Measurements from ENCODE around the gene TNS4. TPM values are rescaled to one million over a fixed set of nuclear protein-coding genes. Genes with fewer than 3 reads are reported as not detected.

The TNS4 gene
- polyA plus RNA-seq, 3 donors: 0.01 to 0.19 TPM; not detected in 1

DNA sequence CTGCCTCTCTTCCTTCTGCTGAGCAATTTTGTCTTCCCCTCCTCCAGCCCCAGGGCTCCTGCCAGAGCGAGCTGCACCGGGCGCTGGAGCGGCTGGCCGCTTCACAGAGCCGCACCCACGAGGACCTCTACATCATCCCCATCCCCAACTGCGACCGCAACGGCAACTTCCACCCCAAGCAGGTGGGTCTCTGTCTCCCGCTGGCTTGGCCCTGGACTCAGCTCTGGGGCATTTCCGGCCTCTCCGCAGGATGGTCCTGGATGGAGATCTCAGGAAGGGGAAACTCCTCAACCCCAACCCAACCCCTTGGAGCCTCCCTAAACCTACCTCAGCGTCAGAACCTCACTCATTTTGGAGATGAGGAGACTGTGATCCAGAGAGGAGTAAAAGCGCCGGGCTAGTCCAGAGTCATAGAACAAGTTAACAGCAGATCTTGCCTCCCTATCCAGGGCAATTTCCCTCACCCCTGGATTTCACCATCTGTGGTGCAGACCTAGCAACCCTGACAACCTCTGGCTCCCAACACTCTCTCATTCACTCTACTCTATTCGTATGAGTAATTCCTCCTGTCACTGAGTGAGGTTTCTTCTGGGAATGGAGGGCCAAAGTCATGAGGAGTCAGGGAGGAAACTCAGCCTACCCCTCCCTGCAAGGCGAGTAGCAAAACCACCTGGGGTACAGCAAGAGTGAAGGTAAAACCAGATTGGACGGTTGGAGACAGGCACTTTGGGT, 47.4 kb downstream of the TNS4 start:
- no peak overlapping the region for H3K27ac ChIP-seq (ENCODE audit: low read depth, low read length)
- 68 to 79% (median 75%) methylated on average over 19 of the region's 19 CpGs for WGBS, 3 donors

DNA sequence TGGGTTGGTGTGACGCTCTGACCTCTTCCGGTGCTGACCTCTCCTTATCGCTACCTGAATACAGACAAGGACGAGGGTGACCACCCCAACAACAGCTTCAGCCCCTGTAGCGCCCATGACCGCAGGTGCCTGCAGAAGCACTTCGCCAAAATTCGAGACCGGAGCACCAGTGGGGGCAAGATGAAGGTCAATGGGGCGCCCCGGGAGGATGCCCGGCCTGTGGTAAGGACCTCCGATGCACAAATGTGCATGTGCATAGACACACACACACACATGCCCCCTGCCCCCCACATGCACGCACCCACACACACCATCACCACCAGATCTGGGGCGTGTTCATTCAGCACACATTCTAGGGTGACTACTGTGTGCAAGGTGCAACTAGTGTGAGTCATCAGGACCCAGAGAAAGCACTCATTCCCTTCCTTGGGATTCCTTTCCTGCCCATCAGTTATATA, 48.5 kb downstream of the TNS4 start:
- 70 to 79% (median 77%) methylated on average over 14 to 15 of the region's 15 CpGs for WGBS, 3 donors
- H3K27ac ChIP-seq (ENCODE audit: low read depth, low read length): no peak overlapping the region

DNA sequence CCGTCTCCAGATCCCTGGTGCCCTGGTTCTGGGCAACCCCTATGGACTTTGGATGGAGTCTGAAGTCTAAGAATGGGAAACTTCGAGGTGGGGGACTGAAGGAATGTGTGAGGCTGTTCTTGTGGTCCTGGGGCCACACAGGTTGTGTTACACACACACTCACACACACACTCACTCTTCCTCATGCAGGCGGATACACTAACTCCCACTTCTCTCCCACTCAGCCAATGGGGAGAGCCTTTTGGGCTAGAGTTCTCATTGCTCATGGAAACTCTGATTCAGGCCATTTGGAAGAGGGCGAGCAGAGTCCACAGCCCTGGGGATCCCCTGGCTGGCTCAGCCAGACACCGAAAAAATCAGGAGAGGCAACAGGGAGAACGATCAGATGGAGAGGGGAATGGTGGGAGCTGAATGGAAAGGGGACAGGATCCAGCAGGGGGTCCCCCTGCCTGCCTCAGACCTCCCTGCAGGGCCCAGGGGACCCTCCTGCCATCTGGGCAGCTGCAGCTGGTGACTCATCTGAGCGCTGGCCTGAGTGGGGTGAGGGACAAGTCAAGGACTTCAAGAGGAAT, 49.1 kb downstream of the TNS4 start:
- WGBS, 3 donors: 41 to 60% (median 42%) methylated on average over 7 of the region's 7 CpGs
- H3K27ac ChIP-seq (ENCODE audit: low read depth, low read length): no peak overlapping the region

DNA sequence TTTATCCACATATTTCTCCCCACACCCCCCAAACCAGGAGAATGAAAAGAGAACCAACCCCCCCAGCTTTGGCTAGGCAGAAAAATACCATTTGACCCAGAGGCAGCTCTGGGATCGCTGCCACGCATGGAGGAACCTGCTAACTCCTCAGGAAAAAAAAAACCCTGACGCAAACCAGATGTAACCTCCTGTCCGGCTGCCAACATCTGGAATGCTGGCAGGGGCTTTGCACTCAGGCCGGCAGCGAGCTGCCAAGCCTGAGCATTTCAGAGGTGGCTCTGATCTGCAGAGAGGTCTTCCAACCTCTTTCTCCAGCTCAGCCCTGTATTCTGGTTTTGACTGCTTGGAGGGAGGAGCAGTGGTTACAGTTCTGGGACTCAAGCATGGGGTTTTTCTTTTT, 50.0 kb downstream of the TNS4 start:
- 26 to 50% (median 27%) methylated on average over 6 of the region's 6 CpGs for WGBS, 3 donors
- H3K27ac ChIP-seq (ENCODE audit: low read depth, low read length): no peak overlapping the region

DNA sequence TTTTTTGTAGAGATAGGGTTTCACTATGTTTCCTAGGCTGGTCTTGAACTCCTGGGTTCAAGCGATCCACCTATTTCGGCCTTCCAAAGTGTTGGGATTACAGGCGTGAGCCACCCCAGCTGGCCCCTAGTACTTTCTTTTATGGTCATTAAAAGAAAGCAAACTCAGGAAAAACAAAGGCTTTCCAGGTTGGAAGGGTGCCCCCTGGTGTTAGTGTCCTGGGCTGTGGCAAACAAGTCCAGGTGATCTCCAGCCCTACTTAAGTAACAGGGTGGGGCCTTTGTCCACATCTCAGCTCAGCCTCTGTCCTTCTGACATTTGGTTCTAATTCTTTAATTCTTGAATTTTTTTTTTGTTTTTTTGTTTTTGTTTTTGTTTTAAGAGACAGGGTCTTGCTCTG, 51.2 kb downstream of the TNS4 start:
- no peak overlapping the region for H3K27ac ChIP-seq (ENCODE audit: low read depth, low read length)
- 79 to 83% (median 80%) methylated on average over 3 of the region's 3 CpGs for WGBS, 3 donors

DNA sequence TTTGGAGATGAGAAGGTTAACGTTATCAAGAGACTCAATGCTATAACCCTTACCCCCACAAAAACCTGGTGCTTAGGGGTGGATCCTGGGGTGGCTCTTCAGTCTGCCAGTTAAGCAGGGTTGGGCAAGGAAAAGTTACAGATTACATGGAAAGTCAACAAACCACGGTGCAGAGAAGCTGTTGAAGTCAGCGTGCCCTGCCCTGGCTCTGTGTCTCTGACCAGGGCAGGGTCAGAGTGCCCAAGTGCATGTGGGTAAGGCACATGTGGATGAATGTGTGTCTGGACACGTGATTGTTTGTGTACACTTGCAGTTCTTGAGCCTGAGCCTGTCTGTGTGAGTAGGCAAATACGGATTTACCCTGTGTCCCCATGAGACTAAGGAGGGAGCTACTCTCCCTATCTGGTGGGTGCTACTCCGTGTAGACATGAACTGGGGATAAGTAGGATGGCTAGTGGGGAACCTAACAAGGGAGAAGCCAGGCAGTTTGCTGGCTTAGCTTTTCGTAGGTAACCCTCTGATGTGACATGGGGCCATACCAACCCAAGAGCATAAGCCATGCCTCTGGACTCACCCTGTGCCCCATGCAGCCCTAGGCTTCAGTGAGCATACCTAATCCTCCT, 52.7 kb downstream of the TNS4 start:
- WGBS, 3 donors: 23 to 35% (median 28%) methylated on average over 7 of the region's 7 CpGs
- peak overlapping the region; percentile 74 for H3K27ac ChIP-seq (ENCODE audit: low read depth, low read length)

DNA sequence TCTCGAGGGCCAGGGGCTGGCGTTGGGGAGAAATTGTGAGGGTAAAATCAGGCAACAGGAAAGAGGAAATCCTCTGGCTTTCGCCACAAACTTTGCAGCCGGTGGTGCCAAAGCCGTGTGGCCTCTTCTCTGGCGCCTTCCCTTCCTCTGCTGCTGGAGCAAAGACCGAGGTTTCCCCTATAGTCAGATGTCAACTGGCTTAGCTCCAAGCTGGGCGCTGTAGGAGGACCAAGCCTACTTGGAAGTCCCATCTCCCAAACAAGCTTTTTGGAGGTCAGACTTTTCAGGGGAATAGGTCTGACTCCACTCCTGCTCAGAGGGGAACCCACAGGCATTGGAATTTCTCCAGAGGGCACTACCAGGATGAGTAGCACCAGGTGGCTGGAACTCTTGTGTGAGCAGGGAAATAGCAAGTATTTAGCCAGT, 53.2 kb downstream of the TNS4 start:
- H3K27ac ChIP-seq (ENCODE audit: low read depth, low read length): peak overlapping the region; percentile 74
- 3 to 55% (median 4%) methylated on average over 8 of the region's 8 CpGs for WGBS, 3 donors

DNA sequence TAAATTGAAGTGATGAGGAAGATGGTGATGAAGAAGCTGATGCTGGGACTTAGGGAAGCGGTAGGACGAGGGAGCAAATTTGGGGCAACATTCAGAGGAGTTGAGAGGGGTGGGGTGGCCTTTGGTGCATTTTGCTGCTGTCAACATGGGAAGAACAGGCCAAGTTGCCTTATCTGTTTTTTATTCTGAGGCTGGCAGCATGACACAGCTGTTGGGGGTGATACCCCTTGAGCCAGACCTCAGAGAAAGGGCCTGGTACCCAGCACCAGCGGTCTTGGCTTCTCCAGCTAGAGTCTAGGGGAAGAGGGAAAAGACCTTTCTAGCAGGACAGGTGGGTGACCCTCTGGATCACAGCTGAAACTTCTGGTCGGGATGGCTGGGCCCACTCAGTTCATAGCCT, 53.6 kb downstream of the TNS4 start:
- 40 to 89% (median 41%) methylated on average over 4 of the region's 4 CpGs for WGBS, 3 donors
- peak overlapping the region; percentile 74 for H3K27ac ChIP-seq (ENCODE audit: low read depth, low read length)

DNA sequence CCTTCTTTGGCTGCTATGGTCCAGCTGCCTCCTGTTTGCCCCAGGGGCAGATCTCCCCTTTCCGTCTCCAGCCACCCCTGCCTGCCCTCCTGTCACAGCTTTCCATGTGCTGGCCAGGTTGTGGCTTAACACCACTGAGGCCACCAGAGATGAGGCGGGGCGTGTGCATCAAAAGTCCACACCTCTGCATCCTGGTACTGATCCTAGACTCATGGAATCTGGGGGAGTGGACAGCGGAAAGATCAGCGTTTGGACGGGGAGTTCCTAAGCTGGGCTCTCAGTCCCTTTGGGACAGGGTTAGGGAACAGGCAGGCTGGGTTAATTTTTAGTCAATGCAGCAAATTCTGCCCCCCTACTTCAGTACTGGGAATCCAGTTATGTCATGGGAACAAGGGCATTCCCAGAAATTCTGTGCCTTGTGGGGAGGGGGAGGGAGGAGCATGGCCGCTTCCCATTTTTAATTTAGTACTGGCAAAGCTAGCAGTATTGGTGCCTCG, 54.2 kb downstream of the TNS4 start:
- peak overlapping the region; percentile 74 for H3K27ac ChIP-seq (ENCODE audit: low read depth, low read length)
- 29 to 64% (median 40%) methylated on average over 8 of the region's 8 CpGs for WGBS, 3 donors

DNA sequence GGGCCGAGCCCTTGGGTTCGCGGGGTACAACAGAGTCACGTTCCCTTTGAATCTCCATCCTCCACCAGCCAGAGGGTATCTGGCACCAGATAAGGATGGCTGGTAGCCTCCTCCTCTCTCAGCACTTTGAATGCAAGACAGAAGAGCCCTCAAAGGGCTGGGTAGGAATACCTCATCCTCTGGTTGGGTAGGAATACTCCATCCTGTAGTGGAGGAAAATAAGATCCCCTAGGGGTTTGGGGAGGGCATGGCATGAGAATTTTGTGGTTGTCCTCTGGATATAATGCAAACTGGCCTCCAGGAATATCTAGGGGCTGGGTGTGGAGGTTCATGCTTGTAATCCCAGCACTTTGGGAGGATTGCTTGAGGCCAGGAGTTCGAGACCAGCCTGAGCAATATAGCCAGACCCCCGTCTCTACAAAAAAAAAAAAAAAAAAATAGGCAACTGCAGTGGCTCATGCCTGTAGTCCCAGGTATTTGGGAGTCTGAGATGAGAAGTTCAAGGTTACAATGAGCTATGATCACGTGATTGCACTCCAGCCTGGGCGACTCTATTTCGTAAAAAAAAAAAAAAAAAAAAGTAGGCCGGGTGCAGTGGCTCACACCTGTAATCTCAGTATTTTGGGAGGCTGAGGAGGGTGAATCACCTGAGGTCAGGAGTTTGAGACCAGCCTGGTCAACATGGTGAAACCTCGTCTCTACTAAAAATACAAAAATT, 55.5 kb downstream of the TNS4 start:
- no peak overlapping the region for H3K27ac ChIP-seq (ENCODE audit: low read depth, low read length)
- 46 to 68% (median 49%) methylated on average over 11 of the region's 11 CpGs for WGBS, 3 donors

DNA sequence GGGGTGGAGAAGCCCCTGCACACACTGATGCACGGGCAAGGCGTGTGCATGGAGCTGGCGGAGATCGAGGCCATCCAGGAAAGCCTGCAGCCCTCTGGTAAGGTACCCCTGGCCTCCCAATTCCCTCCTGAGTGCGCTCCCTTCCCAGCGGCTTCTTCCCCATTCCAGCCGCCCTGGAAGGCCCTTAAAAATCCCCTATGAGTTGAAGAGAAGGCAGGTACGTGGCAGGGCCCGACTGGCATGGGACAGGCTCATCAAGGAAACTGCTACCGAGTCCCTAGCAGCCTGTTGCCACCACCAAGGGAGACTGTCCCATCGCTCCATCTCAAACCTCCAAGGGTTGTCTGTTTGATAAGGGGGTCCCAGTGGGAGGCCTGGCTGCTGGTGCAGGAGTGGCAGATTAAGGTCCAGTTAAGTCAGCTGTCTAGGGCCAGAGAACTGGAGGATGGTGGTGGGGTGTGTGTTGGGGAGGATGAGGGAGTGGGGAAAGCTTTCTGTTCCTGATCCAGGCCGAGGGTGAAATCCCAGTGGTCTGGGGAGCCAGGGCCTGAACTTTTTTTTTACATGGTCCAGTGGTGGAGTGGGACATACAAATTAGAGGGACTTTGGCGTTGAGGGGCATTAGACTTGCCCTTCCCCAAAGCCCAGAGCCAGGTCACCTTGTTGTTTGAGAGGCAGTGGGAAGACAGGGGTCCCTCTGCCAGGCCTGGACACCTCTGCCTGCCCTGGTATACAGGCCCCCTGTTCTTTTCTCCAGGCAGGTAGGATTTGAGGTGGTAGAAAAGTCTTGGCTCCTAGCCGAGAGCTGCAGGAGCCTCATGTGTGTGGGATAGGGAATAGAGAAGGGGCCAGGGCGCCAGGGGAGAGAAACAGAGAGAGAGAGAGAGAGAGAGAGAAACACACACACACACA, 57.2 kb downstream of the TNS4 start:
- WGBS, 3 donors: 14 to 24% (median 17%) methylated on average over 15 of the region's 15 CpGs
- peak overlapping the region; percentile 86 for H3K27ac ChIP-seq (ENCODE audit: low read depth, low read length)

DNA sequence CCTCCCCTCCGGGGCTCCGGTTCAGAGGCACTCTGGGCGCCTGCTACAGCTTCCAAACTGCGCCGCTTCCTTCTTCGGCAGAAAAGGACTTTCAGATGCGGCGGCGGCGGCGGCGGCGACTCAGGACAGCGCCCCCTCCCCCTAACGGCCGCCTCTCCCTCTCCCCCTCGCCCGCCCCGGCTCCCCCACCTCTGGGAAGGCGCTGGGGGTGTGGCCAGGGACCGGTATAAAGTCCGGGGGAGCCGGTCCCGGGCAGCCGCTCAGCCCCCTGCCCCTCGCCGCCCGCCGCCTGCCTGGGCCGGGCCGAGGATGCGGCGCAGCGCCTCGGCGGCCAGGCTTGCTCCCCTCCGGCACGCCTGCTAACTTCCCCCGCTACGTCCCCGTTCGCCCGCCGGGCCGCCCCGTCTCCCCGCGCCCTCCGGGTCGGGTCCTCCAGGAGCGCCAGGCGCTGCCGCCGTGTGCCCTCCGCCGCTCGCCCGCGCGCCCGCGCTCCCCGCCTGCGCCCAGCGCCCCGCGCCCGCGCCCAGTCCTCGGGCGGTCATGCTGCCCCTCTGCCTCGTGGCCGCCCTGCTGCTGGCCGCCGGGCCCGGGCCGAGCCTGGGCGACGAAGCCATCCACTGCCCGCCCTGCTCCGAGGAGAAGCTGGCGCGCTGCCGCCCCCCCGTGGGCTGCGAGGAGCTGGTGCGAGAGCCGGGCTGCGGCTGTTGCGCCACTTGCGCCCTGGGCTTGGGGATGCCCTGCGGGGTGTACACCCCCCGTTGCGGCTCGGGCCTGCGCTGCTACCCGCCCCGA, 58.0 kb downstream of the TNS4 start, which contains the start of gene IGFBP4:
Gene IGFBP4 (plus strand): TSS at position 255 of the 792 bp plus-strand sequence. CDS start 286 bp downstream, at position 541.
- WGBS, 3 donors: 1% methylated on average over 55 to 98 of the region's 98 CpGs
- H3K27ac ChIP-seq (ENCODE audit: low read depth, low read length): peak within 1 kb of the TSS; percentile 86

DNA sequence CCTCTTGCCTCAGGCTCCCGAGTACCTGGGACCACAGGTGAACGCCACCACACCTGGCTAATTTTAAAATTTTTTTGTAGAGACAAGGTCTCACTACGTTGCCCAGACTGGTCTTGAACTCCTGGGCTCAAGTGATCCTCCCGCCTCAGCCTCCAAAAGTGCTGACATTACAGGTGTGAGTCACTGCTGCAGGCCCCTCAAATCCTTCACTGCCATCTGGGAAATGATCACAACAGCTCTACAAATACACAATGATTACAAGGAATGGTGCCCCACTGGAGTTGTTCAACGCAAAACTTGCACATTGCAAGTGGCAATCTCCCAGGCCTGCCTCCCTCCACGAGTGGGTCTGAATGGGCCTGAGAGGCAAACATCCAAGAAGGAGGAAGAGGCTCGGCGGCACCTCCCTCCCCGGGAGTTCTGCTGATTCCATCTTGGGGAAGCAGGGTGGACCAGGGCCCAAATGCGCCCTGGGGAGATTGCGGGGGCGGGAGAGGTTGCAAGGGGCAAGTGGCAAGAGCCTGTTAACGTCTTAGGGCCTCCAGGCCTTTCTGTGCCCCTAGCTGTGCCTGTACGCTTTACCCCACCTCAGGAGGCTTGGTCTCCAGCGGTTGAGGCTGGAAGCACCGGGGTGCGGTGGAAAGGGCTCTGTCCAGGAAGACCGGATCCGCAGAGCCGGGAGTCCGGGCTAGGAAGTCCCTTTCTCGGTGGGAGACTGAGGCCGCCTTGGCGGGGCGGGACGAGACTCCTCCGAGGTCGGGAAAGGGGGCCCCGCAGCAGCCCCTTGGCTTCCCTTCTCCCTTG, 58.8 kb downstream of the TNS4 start:
- no peak overlapping the region for H3K27ac ChIP-seq (ENCODE audit: low read depth, low read length)
- 22 to 55% (median 26%) methylated on average over 26 to 29 of the region's 29 CpGs for WGBS, 3 donors

DNA sequence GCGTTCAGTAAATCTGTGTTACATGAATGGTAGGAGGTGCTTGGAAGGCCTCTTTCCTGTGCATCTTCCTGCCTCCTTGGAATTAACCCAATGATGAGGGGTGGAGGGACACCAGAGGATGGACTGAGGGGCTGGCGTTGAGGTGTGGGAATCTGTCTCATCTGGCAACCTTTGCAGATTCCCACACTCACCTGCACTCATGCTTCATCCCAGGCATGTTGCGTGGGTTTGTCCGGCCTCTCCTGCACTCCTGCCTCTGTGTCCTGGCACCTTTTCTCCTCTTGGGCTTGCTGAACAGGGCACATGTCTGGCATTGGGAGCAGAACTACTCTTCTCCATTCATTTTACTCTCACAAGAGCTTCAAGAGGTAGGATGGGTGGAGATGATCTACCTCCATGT, 61.3 kb downstream of the TNS4 start:
- 75 to 81% (median 78%) methylated on average over 4 of the region's 4 CpGs for WGBS, 3 donors
- no peak overlapping the region for H3K27ac ChIP-seq (ENCODE audit: low read depth, low read length)

DNA sequence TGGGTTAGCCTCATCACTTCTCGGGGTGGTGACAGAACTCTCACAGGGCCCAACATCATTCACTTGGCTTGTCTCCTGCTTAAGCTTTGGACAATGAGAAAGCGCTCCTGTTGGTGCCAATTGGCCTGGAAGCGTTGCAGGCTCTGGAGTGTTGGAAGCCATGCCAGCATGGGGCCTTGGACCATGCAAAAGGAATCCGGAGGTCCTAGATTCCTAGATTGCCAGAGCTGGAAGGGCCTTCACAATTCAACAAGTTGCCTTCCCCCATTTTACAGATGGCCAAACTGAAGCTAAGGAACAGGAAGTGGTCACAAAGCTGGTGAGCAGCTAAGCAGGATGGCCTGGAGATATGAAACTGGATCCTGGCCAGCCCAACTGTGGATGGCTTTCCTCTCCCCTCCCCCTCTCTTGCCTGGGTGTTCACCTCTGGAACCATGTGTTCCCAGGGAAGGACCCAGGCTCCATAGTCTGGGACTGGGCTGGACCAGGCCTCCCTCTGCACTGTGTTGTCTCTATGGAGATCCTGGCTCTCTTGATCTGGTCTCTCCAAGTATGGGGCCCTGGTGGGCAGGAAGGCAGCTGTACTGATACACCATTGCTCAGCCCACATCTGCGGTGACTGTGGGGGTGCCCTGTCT, 64.2 kb downstream of the TNS4 start:
- 82 to 95% (median 83%) methylated on average over 5 of the region's 5 CpGs for WGBS, 3 donors

DNA sequence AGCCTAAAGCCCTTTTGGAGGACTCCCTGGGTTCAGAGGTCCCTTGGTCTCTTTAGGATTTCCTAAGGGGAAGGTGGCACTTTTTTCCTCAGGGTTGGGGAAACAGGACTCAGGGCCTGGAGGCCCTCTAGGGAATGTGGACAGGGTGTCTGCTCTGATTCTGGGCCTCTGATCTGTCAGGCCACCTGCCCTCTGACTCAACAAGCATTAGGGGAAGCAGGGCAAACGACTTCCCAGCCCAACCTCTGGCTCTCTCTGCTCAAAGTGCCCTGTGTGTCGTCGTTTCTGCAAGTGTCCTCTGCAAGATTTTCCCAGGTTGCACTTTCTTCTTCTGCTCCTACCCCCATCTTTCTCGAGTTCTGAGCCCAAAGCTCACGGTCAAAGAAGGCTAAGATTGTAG, 64.8 kb downstream of the TNS4 start:
- WGBS, 3 donors: 62 to 67% (median 67%) methylated on average over 5 of the region's 5 CpGs

More for the DNA sequence above, 64.2 kb downstream of the TNS4 start:
- no peak overlapping the region for H3K27ac ChIP-seq (ENCODE audit: low read depth, low read length)

More for the DNA sequence above, 64.8 kb downstream of the TNS4 start:
- H3K27ac ChIP-seq (ENCODE audit: low read depth, low read length): no peak overlapping the region
